HepG2 (cell line): Measurements from ENCODE around the gene CHEK2. TPM values are rescaled to one million over a fixed set of nuclear protein-coding genes. Genes with fewer than 3 reads are reported as not detected.

ENCODE experiments used
- FOXO1 ChIP-seq: sonication (generic); formaldehyde crosslinking; IDR thresholded peaks from 2 replicates; pipeline ENCODE4 v1.4.0; 2020; ENCODE audit warnings: missing genetic modification reagents
- FOXP1 ChIP-seq, 2 experiments: fragments of 450-650 bp in 1 of 2; IDR thresholded peaks; 2 replicates each; pipeline ENCODE4 v1.6.1; 2017 to 2018; ENCODE audit warnings: antibody characterized with exemption in 1 of 2
- HES4 ChIP-seq: sonication (generic); formaldehyde crosslinking; IDR thresholded peaks from 2 replicates; pipeline ENCODE4 v1.9.0; 2021; ENCODE audit warnings: mild to moderate bottlenecking, missing genetic modification reagents, borderline replicate concordance
- MBD4 ChIP-seq: IDR thresholded peaks from 2 replicates; pipeline ENCODE4 v1.6.1; 2012; ENCODE audit warnings: low read length, inconsistent platforms, borderline replicate concordance
- PAXIP1 ChIP-seq: sonication (generic); formaldehyde crosslinking; conservative IDR thresholded peaks from 2 replicates; pipeline ENCODE4 v1.4.0; 2020; ENCODE audit warnings: mild to moderate bottlenecking, missing genetic modification reagents, moderate library complexity
- RBAK ChIP-seq: sonication (generic); formaldehyde crosslinking; IDR thresholded peaks from 2 replicates; pipeline ENCODE4 v1.5.1; 2020; ENCODE audit warnings: mild to moderate bottlenecking, missing genetic modification reagents
- THAP7 ChIP-seq: sonication (generic); formaldehyde crosslinking; IDR thresholded peaks from 2 replicates; pipeline ENCODE4 v1.8.1; 2023; ENCODE audit warnings: mild to moderate bottlenecking, missing genetic modification reagents
- ZBTB44 ChIP-seq: sonication (generic); formaldehyde crosslinking; IDR thresholded peaks from 2 replicates; pipeline ENCODE4 v1.4.0; 2020; ENCODE audit warnings: missing genetic modification reagents
- ZBTB8A ChIP-seq: sonication (generic); formaldehyde crosslinking; IDR thresholded peaks from 2 replicates; pipeline ENCODE4 v1.4.0; 2020; ENCODE audit warnings: mild to moderate bottlenecking, low read depth, missing genetic modification reagents, borderline replicate concordance
- ZFAT ChIP-seq: sonication (generic); formaldehyde crosslinking; conservative IDR thresholded peaks from 2 replicates; pipeline ENCODE4 v1.8.1; 2023; ENCODE audit warnings: missing genetic modification reagents, inconsistent platforms
- ZNF264 ChIP-seq: sonication (generic); formaldehyde crosslinking; IDR thresholded peaks from 2 replicates; pipeline ENCODE4 v1.4.0; 2020; ENCODE audit warnings: missing genetic modification reagents
- ZNF407 ChIP-seq: sonication (generic); formaldehyde crosslinking; IDR thresholded peaks from one replicate; pipeline ENCODE4 v1.5.1; 2020; ENCODE audit warnings: mild to moderate bottlenecking, missing genetic modification reagents; ENCODE audit errors: not compliant biosample characterization
- ZNF788 ChIP-seq: sonication (generic); formaldehyde crosslinking; IDR thresholded peaks from 2 replicates; pipeline ENCODE4 v1.5.0; 2020; ENCODE audit warnings: mild to moderate bottlenecking, missing genetic modification reagents, borderline replicate concordance
- polyA plus RNA-seq, 8 experiments: library from polyadenylated mRNA; depleted of rRNA in 3 of 8; stranded (reverse) in 7 of 8; unstranded in 1 of 8; fragments of >200 nt; fragmentation: Illumina TruSeq in 4 of 8; extraction: Trizol in 4 of 8; gene quantifications; 2 replicates each; pipeline versions ENCODE4 v1.2.1 to v1.2.3, GENCODE V29; 2011 to 2016; ENCODE audit warnings: low read depth in 4 of 8, missing spikeins in 1 of 8, mixed read lengths in 1 of 8; ENCODE audit not compliant: insufficient read depth in 1 of 8
- total RNA-seq, 5 experiments: library from RNA; depleted of rRNA; stranded (reverse); fragments of >200 nt; fragmentation: Illumina TruSeq; extraction: Trizol; gene quantifications; 2 replicates each; pipeline ENCODE4 v1.2.3, GENCODE V29; 2016; ENCODE audit warnings: low read depth in 1 of 5

The CHEK2 gene
- total and polyA plus RNA-seq, 2 of the 13 experiments (the other 11 are each of a cell fraction or from before 2014, with no cell fraction given): 27.0 to 40.5 TPM

GRCh38 chr22:28783786-28784671, 42.4 kb upstream of the CHEK2 start (continued):
- TF ChIP-seq ZNF407 (CRISPR knock-in tag) (no peak), PAXIP1 (CRISPR knock-in tag) (peak; percentile 97), HES4 (CRISPR knock-in tag) (no peak), THAP7 (CRISPR knock-in tag) (no peak), MBD4 (peak; percentile 69; the same call in 1 of the 2 replicates), ZBTB44 (no peak), FOXP1 (IDR thresholded peaks at IDR 0.05) (peak; percentile 92), FOXP1 (CRISPR knock-in tag; IDR thresholded peaks at IDR 0.05) (peak; percentile 84), ZFAT (no peak), ZBTB8A (CRISPR knock-in tag) (no peak), FOXO1 (CRISPR knock-in tag) (peak; percentile 47), RBAK (no peak), ZNF788 (no peak), ZNF264 (CRISPR knock-in tag) (0 out of 2 replicates have a peak, but pooled peaks have one; percentile 6)
